Measurements from ENCODE around the gene SPATA32. TPM values are rescaled to one million over a fixed set of nuclear protein-coding genes. Genes with fewer than 3 reads are reported as not detected.

The SPATA32 gene
- total and polyA plus RNA-seq, 2 experiments from 2014 or later = not detected

- H3K27me3 Mint-ChIP-seq (ENCODE audit: insufficient read depth, low read depth, poor library complexity) = peaks cover 11% of the 10 kb centered on the region
- H4K20me1 ChIP-seq (replicated peaks; ENCODE audit: insufficient read depth) = no peaks in the 10 kb centered on the region; the same call in 1 of the 2 replicates
- TF ChIP-seq CTCF (conservative IDR thresholded peaks at IDR 0.05; ENCODE audit: low read depth in 2 of 2) (no peak), POLR2AphosphoS5 (IDR thresholded peaks at IDR 0.05; ENCODE audit: low read depth) (no peak), ZNF331 (CRISPR knock-in tag; IDR thresholded peaks at IDR 0.05; ENCODE audit: low read depth) (no peak), ZNF462 (CRISPR knock-in tag; IDR thresholded peaks at IDR 0.05) (no peak), ZNF114 (CRISPR knock-in tag; IDR thresholded peaks at IDR 0.05) (no peak), EZH2 (IDR thresholded peaks at IDR 0.05; ENCODE audit: low read depth, unreplicated experiment) (no peak), EZH2phosphoT487 (IDR thresholded peaks at IDR 0.05; ENCODE audit: unreplicated experiment) (no peak), CREB1 (CRISPR knock-in tag; IDR thresholded peaks at IDR 0.05; ENCODE audit: low read depth) (no peak), NANOG (IDR thresholded peaks at IDR 0.05; ENCODE audit: borderline replicate concordance) (no peak), STAT1 (IDR thresholded peaks at IDR 0.05; ENCODE audit: unreplicated experiment) (no peak), JUNB (IDR thresholded peaks at IDR 0.05; ENCODE audit: unreplicated experiment) (no peak)
- TF ChIP-seq, protein P1, sequence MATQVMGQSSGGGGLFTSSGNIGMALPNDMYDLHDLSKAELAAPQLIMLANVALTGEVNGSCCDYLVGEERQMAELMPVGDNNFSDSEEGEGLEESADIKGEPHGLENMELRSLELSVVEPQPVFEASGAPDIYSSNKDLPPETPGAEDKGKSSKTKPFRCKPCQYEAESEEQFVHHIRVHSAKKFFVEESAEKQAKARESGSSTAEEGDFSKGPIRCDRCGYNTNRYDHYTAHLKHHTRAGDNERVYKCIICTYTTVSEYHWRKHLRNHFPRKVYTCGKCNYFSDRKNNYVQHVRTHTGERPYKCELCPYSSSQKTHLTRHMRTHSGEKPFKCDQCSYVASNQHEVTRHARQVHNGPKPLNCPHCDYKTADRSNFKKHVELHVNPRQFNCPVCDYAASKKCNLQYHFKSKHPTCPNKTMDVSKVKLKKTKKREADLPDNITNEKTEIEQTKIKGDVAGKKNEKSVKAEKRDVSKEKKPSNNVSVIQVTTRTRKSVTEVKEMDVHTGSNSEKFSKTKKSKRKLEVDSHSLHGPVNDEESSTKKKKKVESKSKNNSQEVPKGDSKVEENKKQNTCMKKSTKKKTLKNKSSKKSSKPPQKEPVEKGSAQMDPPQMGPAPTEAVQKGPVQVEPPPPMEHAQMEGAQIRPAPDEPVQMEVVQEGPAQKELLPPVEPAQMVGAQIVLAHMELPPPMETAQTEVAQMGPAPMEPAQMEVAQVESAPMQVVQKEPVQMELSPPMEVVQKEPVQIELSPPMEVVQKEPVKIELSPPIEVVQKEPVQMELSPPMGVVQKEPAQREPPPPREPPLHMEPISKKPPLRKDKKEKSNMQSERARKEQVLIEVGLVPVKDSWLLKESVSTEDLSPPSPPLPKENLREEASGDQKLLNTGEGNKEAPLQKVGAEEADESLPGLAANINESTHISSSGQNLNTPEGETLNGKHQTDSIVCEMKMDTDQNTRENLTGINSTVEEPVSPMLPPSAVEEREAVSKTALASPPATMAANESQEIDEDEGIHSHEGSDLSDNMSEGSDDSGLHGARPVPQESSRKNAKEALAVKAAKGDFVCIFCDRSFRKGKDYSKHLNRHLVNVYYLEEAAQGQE (IDR thresholded peaks at IDR 0.05; ENCODE audit: unreplicated experiment) = no peak
- TF ChIP-seq, protein P2, sequence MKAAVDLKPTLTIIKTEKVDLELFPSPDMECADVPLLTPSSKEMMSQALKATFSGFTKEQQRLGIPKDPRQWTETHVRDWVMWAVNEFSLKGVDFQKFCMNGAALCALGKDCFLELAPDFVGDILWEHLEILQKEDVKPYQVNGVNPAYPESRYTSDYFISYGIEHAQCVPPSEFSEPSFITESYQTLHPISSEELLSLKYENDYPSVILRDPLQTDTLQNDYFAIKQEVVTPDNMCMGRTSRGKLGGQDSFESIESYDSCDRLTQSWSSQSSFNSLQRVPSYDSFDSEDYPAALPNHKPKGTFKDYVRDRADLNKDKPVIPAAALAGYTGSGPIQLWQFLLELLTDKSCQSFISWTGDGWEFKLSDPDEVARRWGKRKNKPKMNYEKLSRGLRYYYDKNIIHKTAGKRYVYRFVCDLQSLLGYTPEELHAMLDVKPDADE (IDR thresholded peaks at IDR 0.05) = no peak
- H3K36me3 ChIP-seq (ENCODE audit: insufficient read depth) = no peaks in the 10 kb centered on the region
- no peak overlapping the region for H3K4me3 ChIP-seq
- peaks cover 36% of the 10 kb centered on the region for H3K36me3 Mint-ChIP-seq (ENCODE audit: low read depth)
- ATAC-seq (no peak), DNase-seq (ENCODE audit: low spot score) (no peak)
- no peaks in the 10 kb centered on the region for H3K79me2 ChIP-seq (replicated peaks; ENCODE audit: insufficient read depth)
- no peak overlapping the region for H3K27ac Mint-ChIP-seq
- H3K4me1 Mint-ChIP-seq = peaks cover 10% of the 10 kb centered on the region
- peaks cover 5% of the 10 kb centered on the region for H3K27me3 ChIP-seq (ENCODE audit: insufficient read depth)
- H3K4me2 ChIP-seq = no peak overlapping the region
- no peak overlapping the region for H2AFZ ChIP-seq
- H3K4me3 Mint-ChIP-seq = no peak overlapping the region
- H3F3A ChIP-seq (replicated peaks; ENCODE audit: low read depth) = no peaks in the 10 kb centered on the region; the same call in 1 of the 2 replicates
- H3K27ac ChIP-seq (ENCODE audit: low read depth) = no peak overlapping the region
- peaks cover 9% of the 10 kb centered on the region; the same call in 1 of the 2 replicates for H3K4me1 ChIP-seq (ENCODE audit: insufficient read depth)
- H3K9me2 ChIP-seq (ENCODE audit: insufficient read depth) = no peaks in the 10 kb centered on the region
- no peaks in the 10 kb centered on the region for H3K9me3 Mint-ChIP-seq
These were observed 3.9 kb upstream of the SPATA32 start for GRCh38 chr17:45265821-45266220.
